IMR-90 (cell line): ENCODE measurements around the gene CPD. TPM values are rescaled to one million over a fixed set of nuclear protein-coding genes. Genes with fewer than 3 reads are reported as not detected.

Source experiments
- ATAC-seq: fragments of 200-7000 bp; cut with Tn5 transposase; 2 replicates; pipeline ENCODE4 v1.9.1; 2020; ENCODE audit warnings: low read depth, mild to moderate bottlenecking, moderate library complexity
- BruUV-seq: library from RNA; stranded (reverse); fragments of 400-500 nt; replicated peaks from 2 replicates; lab custom pipeline; 2021; lab: Mats Ljungman, UMichigan
- CTCF ChIA-PET: fragments of 300-600 bp; formaldehyde crosslinking; extraction: SDS; loops from one replicate; lab custom pipeline; 2021; ENCODE audit warnings: antibody characterized with exemption; lab: Yijun Ruan, JAX
- POLR2A ChIA-PET: fragments of 300-600 bp; sonication (Branson Sonifier 250); formaldehyde crosslinking; loops from one replicate; lab custom pipeline; 2022; ENCODE audit warnings: antibody characterized with exemption; ENCODE audit not compliant: unreplicated experiment; lab: Charles Lee
- DNase-seq: peaks from one replicate; pipeline ENCODE4 v3.0.0; 2013
- H2AFZ ChIP-seq: replicated peaks from 2 replicates; pipeline ENCODE3; 2013; ENCODE audit warnings: low read length, mild to moderate bottlenecking; ENCODE audit not compliant: poor library complexity
- H2AK5ac ChIP-seq: 2 replicates; pipeline ENCODE4 v1.6.1; 2013; ENCODE audit warnings: low read depth, low read length, inconsistent platforms
- H2AK9ac ChIP-seq: replicated peaks from 2 replicates; pipeline ENCODE3; 2013; ENCODE audit warnings: mild to moderate bottlenecking, low read depth, low read length, moderate library complexity; ENCODE audit not compliant: poor library complexity
- H2BK120ac ChIP-seq: 2 replicates; pipeline ENCODE4 v1.6.1; 2013; ENCODE audit warnings: low read depth, low read length, inconsistent platforms
- H2BK15ac ChIP-seq: 3 replicates; pipeline ENCODE4 v1.6.1; 2013; ENCODE audit warnings: low read depth, low read length, inconsistent platforms
- H2BK20ac ChIP-seq: 2 replicates; pipeline ENCODE4 v1.6.1; 2013; ENCODE audit warnings: low read depth, mild to moderate bottlenecking, inconsistent platforms, low read length, moderate library complexity
- H2BK5ac ChIP-seq: 2 replicates; pipeline ENCODE4 v1.6.1; 2013; ENCODE audit warnings: mild to moderate bottlenecking, low read depth, low read length, inconsistent platforms; ENCODE audit not compliant: poor library complexity, severe bottlenecking
- H3K14ac ChIP-seq: replicated peaks from 2 replicates; pipeline ENCODE4 v1.6.1; 2013; ENCODE audit warnings: low read depth, low read length, inconsistent platforms
- H3K18ac ChIP-seq: 2 replicates; pipeline ENCODE4 v1.6.1; 2013; ENCODE audit warnings: low read depth, low read length, control low read depth
- H3K23ac ChIP-seq: 2 replicates; pipeline ENCODE4 v1.6.1; 2013; ENCODE audit warnings: low read depth, low read length, inconsistent platforms
- H3K27ac ChIP-seq: 2 replicates; pipeline ENCODE4 v1.5.1; 2013; ENCODE audit warnings: mild to moderate bottlenecking, control low read depth, low read length; ENCODE audit not compliant: insufficient read depth
- H3K27me3 ChIP-seq: 2 replicates; pipeline ENCODE4 v1.6.1; 2013; ENCODE audit warnings: low read length; ENCODE audit not compliant: control insufficient read depth, insufficient read depth
- H3K36me3 ChIP-seq: 2 replicates; pipeline ENCODE4 v1.6.1; 2013; ENCODE audit warnings: low read length, mixed read lengths; ENCODE audit not compliant: control insufficient read depth, insufficient read depth
- H3K4ac ChIP-seq: 2 replicates; pipeline ENCODE4 v1.6.1; 2013; ENCODE audit warnings: low read depth, low read length, inconsistent platforms
- H3K4me1 ChIP-seq: 2 replicates; pipeline ENCODE4 v1.6.1; 2013; ENCODE audit warnings: low read length, mixed read lengths; ENCODE audit not compliant: control insufficient read depth, insufficient read depth
- H3K4me2 ChIP-seq: 2 replicates; pipeline ENCODE4 v1.6.1; 2013; ENCODE audit warnings: low read depth, mild to moderate bottlenecking, control low read depth, low read length, moderate library complexity
- H3K4me3 ChIP-seq: 2 replicates; pipeline ENCODE4 v1.5.1; 2013; ENCODE audit warnings: low read depth, mild to moderate bottlenecking, control low read depth, low read length, moderate library complexity; ENCODE audit not compliant: insufficient read depth
- H3K56ac ChIP-seq: 2 replicates; pipeline ENCODE4 v1.6.1; 2013; ENCODE audit warnings: low read length, inconsistent platforms; ENCODE audit not compliant: insufficient read depth; ENCODE audit errors: extremely low read depth
- H3K79me1 ChIP-seq, 2 experiments: 2 replicates each; pipeline ENCODE4 v1.6.1; 2013; ENCODE audit warnings: low read length in 2 of 2, inconsistent platforms in 1 of 2, low read depth in 1 of 2
- H3K9ac ChIP-seq: 2 replicates; pipeline ENCODE4 v1.6.1; 2013; ENCODE audit warnings: low read depth, low read length, control low read depth
- H3K9me1 ChIP-seq: 2 replicates; pipeline ENCODE4 v1.6.1; 2013; ENCODE audit warnings: low read length, inconsistent platforms; ENCODE audit not compliant: insufficient read depth
- H3K9me3 ChIP-seq: 2 replicates; pipeline ENCODE4 v1.6.1; 2013; ENCODE audit warnings: low read length; ENCODE audit not compliant: control insufficient read depth, insufficient read depth
- H4K20me1 ChIP-seq: 2 replicates; pipeline ENCODE4 v1.6.1; 2013; ENCODE audit warnings: low read length, inconsistent platforms; ENCODE audit not compliant: insufficient read depth
- H4K5ac ChIP-seq: 2 replicates; pipeline ENCODE4 v1.6.1; 2013; ENCODE audit warnings: mild to moderate bottlenecking, low read depth, low read length, control low read depth
- H4K8ac ChIP-seq, 2 experiments: 2 replicates each; pipeline ENCODE4 v1.6.1; 2013; ENCODE audit warnings: low read depth in 2 of 2, low read length in 2 of 2, control low read depth in 1 of 2, inconsistent platforms in 1 of 2
- H4K91ac ChIP-seq: 2 replicates; pipeline ENCODE4 v1.6.1; 2013; ENCODE audit warnings: low read depth, low read length, inconsistent platforms; ENCODE audit not compliant: insufficient read depth
- BHLHE40 ChIP-seq: fragments of 150-350 bp; IDR thresholded peaks from 2 replicates; pipeline ENCODE4 v1.6.1; 2016; ENCODE audit warnings: mild to moderate bottlenecking, low read depth, low read length
- CEBPB ChIP-seq: IDR thresholded peaks from 2 replicates; pipeline ENCODE4 v1.6.1; 2012; ENCODE audit warnings: low read depth, low read length, improper control_type of control experiment
- MAZ ChIP-seq: IDR thresholded peaks from 2 replicates; pipeline ENCODE4 v1.6.1; 2012; ENCODE audit warnings: low read depth, mild to moderate bottlenecking, low read length, improper control_type of control experiment, moderate library complexity, borderline replicate concordance
- NFE2L2 ChIP-seq: fragments of 150-350 bp; IDR thresholded peaks from 2 replicates; pipeline ENCODE4 v1.6.1; 2016; ENCODE audit warnings: low read depth, mild to moderate bottlenecking, low read length
- RCOR1 ChIP-seq: IDR thresholded peaks from 2 replicates; pipeline ENCODE4 v1.6.1; 2012; ENCODE audit warnings: mild to moderate bottlenecking, low read length, improper control_type of control experiment; ENCODE audit not compliant: insufficient replicate concordance
- WGBS, 2 experiments: methylation state at CpG; one replicate each; pipeline versions ENCODE4 v1.1.5 to v1.1.7; 2013; ENCODE audit warnings: missing lambda C conversion rate in 2 of 2; ENCODE audit not compliant: insufficient read length in 1 of 2; ENCODE audit errors: extremely low coverage in 2 of 2; 5-methylcytosine and 5-hydroxymethylcytosine counted together
- dilution Hi-C: fragments of 300-500 bp; cut with HindIII; formaldehyde crosslinking; loops from one replicate; pipeline ENCODE4 v1.14.3; 2018; ENCODE audit warnings: low sequenced_read_pairs; ENCODE audit not compliant: unreplicated experiment
- in situ Hi-C: fragments of 300-500 bp; cut with MboI; formaldehyde crosslinking; loops from 3 replicates; pipeline ENCODE4 v1.14.3; 2019; ENCODE audit warnings: low sequenced_read_pairs, inconsistent platforms, mixed read lengths
- intact Hi-C: fragments of 100-400 bp; cut with micrococcal nuclease; formaldehyde crosslinking; loops from 2 replicates; pipeline ENCODE4 v1.10.0; 2022
- polyA plus RNA-seq, 3 experiments: library from polyadenylated mRNA; depleted of rRNA; stranded (reverse); fragments of >200 nt; gene quantifications; 2 replicates each; pipeline ENCODE4 v1.2.3, GENCODE V29; 2012; ENCODE audit warnings: low replicate concordance in 1 of 3
- total RNA-seq: library from RNA; depleted of rRNA; stranded (reverse); fragments of >200 nt; gene quantifications from 2 replicates; pipeline ENCODE4 v1.2.3, GENCODE V29; 2012

The CPD gene
- total and polyA plus RNA-seq, 2 of the 4 experiments (the other 2 are of a cell fraction) = 23.4 to 94.5 TPM

GRCh38 chr17:30377574-30378240 is 1.0 kb upstream of the CPD start:
- dilution Hi-C loops (no loop called here), in situ Hi-C loops (no loop called here), intact Hi-C loops (loop anchor here (2.0 to 5.0 kb wide), 2 partner anchors 37 to 85 kb away; partner anchors contain the start of gene BLMH)
- Histone ChIP-seq H2AK5ac (peak overlapping the region; percentile 33), H3K18ac (peak overlapping the region; percentile 88), H3K4me2 (peak overlapping the region; percentile 92), H3K4me1 (peaks cover 17% of the 10 kb centered on the region), H4K91ac (peak overlapping the region; percentile 62), H2BK5ac (peak overlapping the region; percentile 30), H3K36me3 (no peaks in the 10 kb centered on the region), H4K5ac (peak overlapping the region; percentile 78), H2AFZ (peak overlapping the region; percentile 85), H3K14ac (peak overlapping the region; percentile 99), H3K79me1 (peaks cover 8 to 24% of the 10 kb centered on the region in 2 experiments), H2BK120ac (peak overlapping the region; percentile 92), H3K27me3 (no peaks in the 10 kb centered on the region), H3K9me3 (no peaks in the 10 kb centered on the region), H3K4me3 (no peak overlapping the region), H3K9me1 (peaks cover 12% of the 10 kb centered on the region), H2BK20ac (no peak overlapping the region; the same call in 1 of the 2 replicates), H2AK9ac (peak overlapping the region; percentile 71), H4K20me1 (peaks cover 20% of the 10 kb centered on the region; the same call in 1 of the 2 replicates), H3K56ac (no peak overlapping the region), H3K27ac (peak overlapping the region; percentile 6; the same call in 1 of the 2 replicates), H3K23ac (peak overlapping the region; percentile 87; the same call in 1 of the 2 replicates), H4K8ac (peak overlapping the region; percentile 32 to 89; a peak in 3 of 4 replicates), H3K9ac (no peak overlapping the region), H2BK15ac (peak overlapping the region; percentile 51; the same call in 2 of the 3 replicates), H3K4ac (peak overlapping the region; percentile 84)
- TF ChIP-seq RCOR1 = no peak
- TF ChIP-seq NFE2L2 = no peak
- TF ChIP-seq MAZ = no peak
- TF ChIP-seq BHLHE40 = no peak
- no peak for TF ChIP-seq CEBPB
- POLR2A ChIA-PET = no interaction called here
- CTCF ChIA-PET = interaction anchor here (0.7 kb wide), 1 partner anchor 337 kb away, joined by 3 read pairs; no protein-coding TSS in a partner anchor
- no peak for DNase-seq
- ATAC-seq = no peak
- WGBS, 2 experiments = 80% methylated on average over 1 of the region's 11 CpGs; no CpG with 5 or more reads in 1 of the 2 experiments
- BruUV-seq = no TSS peak
